ENCODE measurements around the gene WDR27.

GRCh38 chr6:169513478-169514193 lies 188.2 kb downstream of the WDR27 start:
- TF ChIP-seq EZH2 (optimal IDR thresholded peaks at IDR 0.05; ENCODE audit: low read depth, low read length) (no peak), CTCF (IDR thresholded peaks at IDR 0.05; ENCODE audit: low read length) (no peak)
